ENCODE measurements around the gene SESN1.

Gene SESN1

DNA sequence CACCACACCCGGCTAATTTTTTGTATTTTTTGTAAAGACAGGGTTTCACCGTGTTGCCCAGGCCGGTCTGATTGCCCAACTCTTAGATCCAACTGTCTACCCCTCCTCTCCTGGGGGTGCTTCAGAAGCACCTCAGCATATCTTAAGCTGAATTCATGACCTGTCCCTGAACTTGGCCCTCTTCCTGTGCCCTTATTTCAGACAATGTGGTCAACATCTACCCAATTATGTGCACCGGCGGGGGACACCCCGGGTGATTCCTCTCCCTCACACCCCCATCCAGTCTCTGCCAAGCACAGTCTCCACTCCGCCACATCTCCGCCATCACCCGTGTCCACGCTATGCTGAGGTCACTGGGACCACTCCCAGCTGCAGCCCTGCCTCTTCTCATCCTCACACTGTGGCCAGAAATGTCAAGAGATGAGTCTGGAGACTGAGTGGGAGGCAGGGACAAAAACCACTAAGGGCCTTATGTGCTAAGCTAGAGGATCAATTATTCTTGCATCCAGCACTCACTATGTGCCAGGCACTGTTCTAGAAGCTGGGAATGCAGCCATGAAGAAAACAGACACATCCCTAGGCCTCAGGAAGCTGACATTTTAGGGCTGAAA lies 134.6 kb downstream of the SESN1 start:
- DNase-seq (ENCODE audit: low spot score), result no peak

DNA sequence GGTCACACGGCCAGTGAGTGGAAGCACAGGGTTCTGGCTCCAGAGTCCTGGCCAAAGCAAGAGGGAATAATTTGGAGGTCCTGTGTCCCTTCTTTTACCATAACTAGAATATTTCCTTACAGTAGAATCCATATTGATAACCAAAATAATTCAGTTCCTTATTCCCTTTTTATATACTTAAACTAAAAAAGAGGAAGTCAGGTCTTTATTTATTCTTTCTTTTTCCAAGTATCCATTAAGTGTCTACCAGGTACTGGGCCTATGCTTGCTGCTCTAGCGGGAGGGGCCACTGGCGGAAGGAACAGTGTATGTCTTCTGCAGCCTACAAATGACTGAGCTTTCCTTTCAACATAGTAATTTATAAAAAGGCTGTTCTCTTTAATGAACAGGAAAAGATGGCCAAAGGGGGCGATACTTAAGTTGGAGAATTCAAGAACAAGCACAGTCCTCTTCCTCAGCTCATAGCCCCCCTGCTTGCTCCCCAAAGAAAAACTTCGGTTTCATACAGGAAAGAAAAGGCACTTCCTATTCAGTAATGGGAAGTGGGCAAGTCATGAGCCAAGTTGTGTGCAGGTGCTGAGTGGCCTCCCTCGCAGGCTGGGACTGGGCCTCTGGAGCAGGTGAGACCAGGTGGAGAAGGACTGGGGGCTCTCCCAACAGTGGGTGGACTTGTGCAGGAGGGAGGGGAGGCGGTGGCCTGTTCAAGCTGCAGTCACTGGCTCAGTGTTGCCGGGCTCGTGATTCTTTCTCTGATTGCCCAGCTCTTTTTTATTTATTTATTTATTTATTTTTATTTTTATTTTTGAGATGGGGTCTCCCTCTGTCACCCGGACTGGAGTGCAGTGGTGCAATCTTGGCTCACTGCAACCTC lies 135.5 kb downstream of the SESN1 start:
- DNase-seq (ENCODE audit: low spot score), result no peak

DNA sequence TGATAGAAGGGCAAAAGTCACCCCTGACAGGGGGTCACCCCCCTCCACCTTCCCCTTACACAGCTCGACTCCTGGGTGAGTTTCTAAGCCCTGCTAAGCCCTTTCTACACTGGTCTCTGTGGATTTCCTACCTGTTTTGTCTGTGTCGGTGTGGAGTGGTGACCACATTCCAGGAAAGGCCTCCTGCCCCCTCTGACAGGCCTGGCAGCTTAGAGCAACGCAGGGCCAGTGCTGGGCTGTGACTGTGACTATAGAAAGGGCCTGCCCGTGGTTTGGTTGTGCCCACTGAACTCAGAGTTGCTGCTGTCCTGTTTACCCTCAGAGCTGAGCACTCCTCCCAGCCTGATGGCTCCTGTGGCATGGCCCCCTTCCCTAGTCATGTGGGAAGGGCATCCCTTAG lies 137.4 kb downstream of the SESN1 start:
- no peak for DNase-seq (ENCODE audit: low spot score)

DNA sequence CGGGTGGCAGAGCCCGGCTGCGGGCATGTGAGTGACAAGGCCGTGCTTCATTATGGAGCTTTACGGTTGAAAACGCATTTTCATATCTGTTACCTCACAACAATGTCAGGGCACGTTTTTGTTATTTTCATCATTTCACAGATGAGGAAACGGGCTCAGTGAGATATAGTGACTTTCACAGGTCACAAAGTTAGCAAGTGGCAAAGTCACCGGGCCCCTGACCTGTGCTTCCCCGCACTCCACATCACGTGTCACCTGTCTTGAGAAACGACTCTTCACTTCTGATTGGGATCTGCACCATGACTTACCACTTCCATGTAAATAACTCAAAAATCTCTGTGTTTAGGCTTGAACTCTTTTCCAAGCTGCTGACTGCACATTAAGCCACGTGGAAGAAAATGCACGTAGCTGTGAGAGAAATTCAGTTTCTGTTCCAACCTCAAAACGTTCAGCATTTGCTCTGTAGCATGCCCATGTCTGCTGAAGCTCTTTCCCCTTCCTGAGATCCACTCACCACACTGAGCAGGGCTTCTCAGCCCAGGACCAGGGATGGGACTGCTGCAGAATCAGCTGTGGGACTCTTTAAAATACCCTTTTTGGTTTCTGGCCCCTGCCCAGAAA lies 139.2 kb downstream of the SESN1 start:
- no peak for DNase-seq (ENCODE audit: low spot score)

DNA sequence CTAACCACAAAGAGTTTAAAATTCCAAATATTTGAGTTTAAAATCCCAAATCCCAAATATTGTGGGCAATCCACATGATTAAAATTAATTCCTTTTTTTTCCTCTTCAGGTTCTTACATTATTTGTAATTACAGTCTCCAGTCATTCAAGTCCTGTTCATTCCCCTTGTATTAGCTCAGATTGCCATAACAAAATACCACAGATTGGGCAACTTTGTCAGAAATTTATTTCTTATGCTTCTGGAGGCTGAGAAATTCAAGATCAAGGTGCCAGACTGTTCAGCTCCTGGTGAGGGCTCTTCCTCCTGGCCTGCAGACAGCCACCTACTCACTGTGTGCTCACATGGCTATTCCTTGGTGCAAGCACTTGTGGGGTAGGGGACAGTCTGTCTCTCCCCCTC lies 141.0 kb downstream of the SESN1 start:
- no peak for DNase-seq (ENCODE audit: low spot score)

DNA sequence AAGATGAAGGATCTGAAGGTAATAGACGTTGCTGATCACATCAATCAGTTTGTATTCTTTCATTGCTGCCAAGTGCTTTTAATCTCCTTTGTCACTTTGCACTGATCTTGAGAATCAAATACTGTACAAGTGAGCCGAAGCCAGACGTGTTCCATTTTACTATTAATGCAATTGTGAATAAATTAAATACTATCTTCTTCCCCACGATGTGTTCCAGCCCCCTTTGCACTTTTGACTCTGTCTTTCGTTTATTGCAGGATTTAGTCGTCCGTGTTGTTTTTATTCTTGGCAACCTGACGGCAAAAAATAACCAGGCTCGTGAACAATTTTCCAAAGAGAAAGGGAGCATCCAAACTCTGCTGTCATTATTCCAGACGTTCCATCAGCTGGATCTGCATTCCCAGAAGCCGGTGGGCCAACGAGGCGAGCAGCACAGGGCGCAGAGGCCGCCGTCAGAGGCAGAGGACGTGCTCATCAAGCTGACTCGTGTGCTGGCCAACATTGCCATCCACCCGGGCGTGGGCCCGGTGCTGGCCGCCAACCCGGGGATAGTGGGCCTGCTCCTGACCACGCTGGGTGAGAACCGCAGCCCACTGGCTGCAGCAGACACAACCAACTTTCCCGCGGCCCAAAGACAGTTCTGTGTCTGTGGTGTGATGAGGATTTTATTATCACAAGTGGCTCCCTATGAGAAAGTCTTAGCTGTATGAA lies 141.7 kb downstream of the SESN1 start:
- DNase-seq (ENCODE audit: low spot score), result no peak

DNA sequence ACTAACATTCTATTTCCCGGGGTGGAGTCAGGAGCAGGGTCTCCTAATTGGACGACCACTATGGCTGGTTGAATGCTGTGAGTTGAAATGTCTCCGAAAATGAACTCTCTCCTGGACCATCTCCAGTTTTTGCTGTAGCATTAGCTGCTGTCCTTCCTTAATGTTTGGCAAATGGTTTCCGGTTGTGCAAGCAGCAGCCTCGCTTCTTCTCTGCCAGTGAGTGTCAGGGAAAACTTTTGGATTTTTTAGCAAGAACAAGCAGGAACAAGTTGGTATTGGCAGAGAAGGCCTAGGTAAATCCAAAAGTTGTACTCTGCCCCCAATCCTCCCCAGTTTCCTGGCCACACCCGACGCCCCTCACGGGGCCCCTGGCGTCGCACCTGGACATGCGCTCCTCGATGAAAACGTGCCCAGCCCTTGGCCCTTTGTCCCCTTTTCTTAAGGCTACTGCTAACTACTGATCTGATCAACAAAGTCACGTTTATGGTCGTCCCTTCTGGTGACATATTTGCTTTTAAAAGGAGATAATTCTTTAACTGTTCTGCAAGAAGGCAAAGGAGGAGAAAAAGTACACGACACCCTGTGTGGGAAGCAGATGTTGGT lies 143.2 kb downstream of the SESN1 start:
- DNase-seq (ENCODE audit: low spot score), result no peak

DNA sequence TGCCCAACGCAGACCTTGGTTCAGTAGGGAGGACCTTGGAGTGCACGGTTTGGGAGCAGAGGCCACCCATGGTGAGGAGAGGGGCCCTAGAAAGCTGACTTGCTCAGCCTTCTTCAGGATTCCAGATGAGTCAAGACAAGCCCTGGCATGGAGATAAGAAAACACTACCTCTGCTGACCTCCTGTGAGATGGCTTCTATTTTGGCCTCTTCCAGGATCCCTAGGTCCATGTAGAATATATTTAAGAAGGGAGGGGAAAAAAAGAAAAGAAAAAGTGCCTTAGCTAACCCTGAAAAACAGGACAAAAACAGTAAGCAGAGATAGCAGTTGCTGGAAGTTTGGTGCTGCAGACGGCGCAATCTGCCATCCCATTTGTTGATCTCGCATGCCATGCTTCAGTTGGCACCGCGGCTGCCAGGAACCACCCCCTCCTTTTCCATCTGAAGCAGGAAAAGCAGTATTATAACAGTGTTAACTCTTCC lies 146.4 kb downstream of the SESN1 start:
- peak; percentile 94 for DNase-seq (ENCODE audit: low spot score)

DNA sequence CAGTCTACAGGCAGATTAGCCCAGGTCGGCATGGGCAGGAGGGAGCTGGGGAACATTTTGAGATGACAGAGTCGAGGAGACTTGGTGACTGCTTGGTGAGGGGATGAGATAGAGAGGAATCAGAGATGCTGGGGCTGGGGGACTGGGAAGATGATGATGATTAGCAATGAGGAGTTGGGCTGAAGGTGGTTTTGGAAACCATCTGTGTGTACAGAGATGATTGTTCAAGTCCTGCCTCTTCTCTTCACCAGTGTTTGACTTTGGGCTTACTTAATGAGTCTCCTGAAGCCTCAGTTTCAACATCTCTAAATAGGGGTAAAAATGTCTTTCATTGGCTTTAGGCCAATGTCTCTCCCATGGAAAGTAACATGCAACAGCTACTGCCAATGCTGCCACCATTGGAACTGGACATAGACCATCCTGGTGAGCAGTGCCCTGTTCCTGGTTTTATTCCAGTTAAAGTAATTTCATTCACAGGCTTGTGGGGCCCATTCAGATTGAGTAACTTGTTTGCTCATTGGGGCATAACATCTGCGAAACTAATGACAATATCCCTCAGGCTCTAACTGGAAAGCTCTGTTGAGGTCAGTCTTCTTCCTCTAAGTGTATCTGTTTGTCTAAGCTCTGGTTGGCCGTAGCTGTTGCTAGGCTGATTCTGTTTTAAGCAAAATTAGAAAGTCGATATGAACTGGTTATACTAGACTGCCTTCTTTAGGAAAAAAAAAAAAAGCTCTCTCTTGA lies 147.4 kb downstream of the SESN1 start:
- peak; percentile 25 for DNase-seq (ENCODE audit: low spot score)

DNA sequence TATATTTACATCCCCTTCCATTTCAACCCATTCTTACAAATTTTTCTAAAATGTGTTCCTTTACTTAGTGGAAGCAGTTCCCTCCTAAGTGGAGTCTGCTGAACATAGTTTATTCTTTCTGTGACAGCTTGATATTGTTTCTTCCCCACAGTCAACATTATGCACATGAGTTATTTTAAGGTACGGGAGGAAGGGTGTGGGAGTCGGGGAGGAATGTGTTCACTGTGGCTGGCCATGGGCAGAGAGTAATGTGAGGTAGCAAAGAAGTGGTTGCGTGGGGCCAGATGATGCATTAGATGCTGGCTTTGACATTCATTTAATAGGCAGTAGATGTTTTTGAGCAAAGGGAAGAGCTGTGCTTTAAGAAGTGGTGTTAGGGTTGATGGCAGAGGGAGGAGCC lies 148.0 kb downstream of the SESN1 start:
- DNase-seq (ENCODE audit: low spot score), result no peak

DNA sequence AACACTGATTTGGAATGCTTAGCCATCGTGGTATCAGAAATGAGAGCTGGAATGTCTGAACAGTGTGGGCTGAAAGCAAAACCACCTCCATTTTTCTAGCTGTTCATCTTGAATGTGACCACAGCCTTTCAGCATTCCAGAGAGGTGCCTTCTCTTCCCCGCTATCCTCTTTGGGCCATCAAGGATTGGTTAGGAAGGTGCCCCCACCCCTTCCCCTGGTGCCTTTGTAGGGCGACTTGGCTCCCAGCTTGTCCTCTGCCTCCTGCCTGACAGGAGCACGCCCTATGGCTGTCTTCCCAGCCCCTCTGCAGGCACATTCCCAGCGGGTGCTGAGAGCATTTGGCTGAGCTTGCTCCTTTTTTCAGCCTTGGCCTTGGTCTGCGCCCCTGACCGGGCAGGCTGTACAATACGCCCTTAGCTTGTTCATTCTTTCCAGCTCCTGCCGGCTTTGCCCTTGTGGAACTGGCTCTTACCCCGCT lies 148.9 kb downstream of the SESN1 start:
- peak; percentile 99 for DNase-seq (ENCODE audit: low spot score)

DNA sequence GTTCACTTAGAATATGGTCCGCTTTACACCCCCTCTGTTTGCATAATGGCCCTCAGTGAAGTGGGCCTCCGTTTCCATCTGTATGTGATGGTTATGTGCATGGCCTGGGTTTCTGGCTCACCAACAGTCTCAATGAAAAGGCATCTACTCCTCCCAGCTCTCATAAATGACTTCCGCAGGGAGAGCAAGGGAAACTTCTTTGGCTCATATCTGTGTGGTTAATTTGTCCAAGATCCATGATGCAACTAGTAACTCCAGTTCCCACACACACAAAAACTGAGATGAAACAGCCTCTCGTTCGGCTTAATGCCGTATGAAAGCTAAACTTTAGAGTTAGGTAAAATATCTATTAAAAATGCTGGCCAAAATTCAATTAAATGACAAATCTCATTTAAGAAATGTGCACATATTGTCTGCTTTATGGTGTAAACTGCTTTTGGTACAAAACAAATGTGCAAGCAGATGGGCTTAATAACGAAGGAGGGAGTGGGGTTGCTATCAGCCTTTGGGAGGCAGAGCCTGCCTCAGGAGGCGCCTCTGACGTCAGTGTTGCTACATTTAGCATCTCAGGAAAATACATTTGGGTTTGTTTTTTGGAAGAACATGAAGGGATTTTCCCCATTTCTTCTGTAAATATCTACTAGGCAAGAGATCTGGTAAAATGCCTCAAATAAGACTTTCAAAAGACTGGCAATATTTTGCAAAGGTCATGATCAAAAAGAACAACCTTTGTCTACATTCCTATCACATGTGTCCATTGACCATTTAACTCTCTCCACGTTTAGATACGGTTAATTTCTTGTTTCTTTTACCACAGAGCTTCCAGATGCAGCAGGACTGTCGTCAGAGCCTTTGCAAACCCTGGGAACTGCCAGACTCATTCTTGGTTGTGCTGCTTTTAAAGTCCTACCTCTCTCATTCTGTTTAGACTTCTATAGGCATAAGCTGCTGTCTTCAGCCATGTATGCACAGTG lies 149.7 kb downstream of the SESN1 start:
- peak; percentile 94 for DNase-seq (ENCODE audit: low spot score)

DNA sequence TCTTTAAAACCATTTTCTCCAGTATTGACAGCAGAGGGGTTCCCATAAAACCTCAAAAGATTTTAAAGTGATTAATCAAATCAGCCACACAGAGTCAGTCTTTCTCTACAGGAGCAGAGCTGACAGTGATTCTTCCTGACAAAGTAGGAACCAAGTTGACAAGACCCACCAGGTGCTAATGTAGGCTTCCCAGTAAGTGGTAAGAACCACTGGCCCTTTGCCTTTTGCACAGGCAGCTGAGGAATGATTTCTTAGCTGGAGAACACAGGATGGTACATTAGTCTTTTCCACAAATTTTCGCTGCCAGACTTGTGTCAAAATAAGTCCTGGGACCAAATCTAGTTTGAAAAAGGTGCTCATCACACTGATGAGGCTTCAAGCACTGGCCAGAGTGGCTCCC lies 150.6 kb downstream of the SESN1 start:
- peak; percentile 47 for DNase-seq (ENCODE audit: low spot score)

DNA sequence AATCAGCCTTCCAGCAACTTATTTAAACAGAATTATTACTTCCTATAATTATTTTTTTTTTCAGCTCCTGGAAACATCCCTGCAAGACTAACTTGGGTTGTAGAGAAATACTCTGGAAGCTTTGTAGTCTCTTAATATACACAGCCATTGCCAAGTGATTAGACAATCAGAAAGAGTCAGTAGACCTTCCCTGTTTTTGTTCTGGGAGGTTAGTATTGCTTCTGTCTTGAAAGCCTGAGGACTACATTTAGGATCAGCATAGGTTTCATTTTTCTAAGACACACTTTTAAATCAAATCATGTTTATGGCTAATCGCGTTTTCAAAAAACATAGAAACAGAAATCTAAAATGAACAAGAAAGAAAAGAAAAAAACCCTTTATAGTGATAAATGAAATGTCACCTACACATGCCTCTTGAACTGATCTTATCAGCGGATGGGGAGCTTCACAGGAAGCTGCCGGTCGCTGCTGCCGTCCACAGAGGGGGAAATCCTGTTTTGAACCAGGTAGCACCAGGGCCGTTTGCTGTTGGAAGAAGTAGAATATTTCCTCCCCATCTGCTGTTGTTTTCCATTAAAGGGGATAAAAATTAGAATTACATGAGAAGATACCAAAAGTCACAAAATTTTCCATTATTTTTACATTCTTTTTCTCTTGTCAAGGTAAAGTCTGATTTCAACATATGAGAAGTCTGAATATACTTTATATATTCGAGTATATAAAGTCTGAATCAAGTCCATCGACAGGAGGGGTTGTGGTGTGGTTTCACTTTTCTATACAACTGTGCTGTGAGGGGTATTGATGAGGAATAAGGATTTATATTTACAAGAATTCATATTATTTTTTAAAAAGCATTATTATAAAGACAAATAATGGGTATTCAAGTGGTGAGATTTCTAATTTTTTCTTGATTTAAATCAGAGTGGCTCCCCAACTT lies 151.8 kb downstream of the SESN1 start:
- DNase-seq (ENCODE audit: low spot score), result no peak

DNA sequence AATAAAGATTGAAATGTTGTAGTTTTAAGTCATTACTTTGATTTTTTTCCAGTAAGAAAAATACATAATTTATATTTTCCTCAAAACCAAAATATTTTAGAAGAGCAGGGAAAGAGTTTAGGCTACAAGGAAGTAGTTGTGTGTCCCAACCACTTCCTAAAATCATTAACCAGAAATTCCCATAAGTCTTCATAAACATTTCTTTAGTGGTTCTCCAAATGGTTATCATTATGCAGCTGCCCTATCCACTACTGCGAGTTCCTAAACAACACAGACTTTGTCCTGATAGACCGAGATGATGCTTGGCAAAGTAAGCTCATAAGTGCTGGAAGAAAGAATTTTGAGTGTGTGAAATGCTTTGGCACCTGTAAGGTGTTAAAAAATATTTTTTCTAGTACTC lies 152.8 kb downstream of the SESN1 start:
- no peak for DNase-seq (ENCODE audit: low spot score)

DNA sequence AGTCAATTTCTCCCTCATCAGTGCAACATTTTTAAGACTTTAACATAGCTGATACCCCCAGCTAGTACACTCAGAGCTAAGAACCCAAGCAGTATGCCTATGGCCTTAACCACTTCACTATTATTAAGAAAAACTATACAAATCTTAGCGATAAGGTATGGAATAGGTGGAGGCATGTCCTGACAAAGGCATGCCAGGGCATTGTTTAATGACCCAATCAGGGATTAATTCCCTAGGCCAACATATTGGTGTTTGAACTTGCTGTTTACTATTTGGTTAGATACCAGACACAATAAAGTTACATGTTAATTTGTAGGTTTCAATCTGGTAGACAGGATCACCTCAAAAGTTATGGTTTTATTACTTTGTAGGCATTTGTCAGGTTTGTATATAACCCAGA lies 153.4 kb downstream of the SESN1 start:
- no peak for DNase-seq (ENCODE audit: low spot score)

DNA sequence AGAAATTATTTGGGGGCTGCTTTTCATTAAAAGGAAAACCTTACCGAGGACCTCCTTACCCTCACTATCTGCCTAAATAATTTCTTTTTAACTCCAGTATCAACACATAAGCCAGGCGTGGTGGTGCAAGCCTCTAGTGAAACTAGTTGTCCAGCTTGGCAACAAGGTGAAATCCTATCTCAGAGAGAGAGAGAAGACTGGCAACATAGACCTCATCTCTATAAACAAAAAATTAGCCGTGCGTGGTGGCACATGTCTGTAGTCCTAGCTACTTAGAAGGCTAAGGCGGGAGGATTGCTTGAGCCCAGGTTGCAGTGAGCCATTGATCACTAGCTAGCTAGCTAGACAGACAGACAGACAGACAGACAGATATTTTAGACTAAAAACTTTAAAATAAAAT lies 153.9 kb downstream of the SESN1 start:
- no peak for DNase-seq (ENCODE audit: low spot score)

DNA sequence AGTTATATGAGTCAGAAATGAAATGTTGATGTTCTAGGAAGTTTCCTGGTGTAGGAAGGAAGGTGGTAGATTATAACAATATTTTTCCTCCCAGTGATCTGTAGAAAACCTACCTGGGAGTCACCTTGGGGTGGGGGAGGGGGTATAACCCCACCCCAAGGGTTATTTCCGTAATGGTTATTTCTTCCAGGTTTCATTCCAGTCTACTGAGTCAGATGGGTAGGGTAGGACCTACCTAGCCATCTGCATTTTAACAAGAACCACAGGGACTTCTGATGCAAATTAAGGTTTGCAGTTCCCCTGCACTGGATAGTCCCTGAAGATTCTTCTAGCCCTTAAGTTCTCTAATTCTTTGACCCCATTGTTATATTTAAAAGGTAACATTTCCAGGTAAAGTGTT lies 157.5 kb downstream of the SESN1 start:
- no peak for DNase-seq (ENCODE audit: low spot score)

All from cerebellar cortex (tissue), 1 donor.